ENCODE measurements around the gene KHDC3L. TPM values are rescaled to one million over a fixed set of nuclear protein-coding genes. Genes with fewer than 3 reads are reported as not detected.

The KHDC3L gene
- total and polyA plus RNA-seq, 10 of the 15 experiments (the other 5 are each of a cell fraction or from before 2014, with no cell fraction given) = not detected

DNA sequence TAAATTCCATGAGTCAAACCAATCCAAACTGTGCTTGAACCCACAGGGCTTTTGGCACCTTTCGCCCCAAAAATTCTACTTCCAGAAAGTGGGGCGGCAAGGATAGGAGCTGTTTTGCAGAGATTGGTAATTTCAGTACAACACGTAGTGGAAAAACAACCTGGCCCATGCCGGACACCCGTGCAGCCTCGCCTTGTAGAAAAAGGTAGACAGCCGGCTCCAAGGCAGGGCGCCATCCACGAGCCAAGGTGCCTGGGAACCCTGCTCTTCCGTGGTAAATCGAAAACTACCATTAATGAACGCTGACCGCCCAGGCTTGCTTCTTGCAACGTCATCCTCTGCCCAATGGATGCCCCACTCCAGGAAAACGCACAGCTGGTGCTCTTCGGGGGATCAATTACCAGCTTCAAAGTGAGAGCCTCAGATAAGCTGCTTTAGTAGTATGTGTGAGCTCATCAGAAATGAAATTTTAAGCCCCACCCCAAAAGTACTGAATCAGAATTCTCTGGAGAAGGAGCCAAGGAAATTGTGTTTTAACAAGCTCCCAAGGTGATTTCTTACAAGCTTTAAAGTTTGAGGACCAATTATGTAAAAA lies 5.4 kb downstream of the KHDC3L start:
- TF ChIP-seq RUNX3 (IDR thresholded peaks at IDR 0.05; ENCODE audit: low read length) = no peak
- no peak for TF ChIP-seq EED (IDR thresholded peaks at IDR 0.05; ENCODE audit: low read depth)
- no peak for TF ChIP-seq RFX5 (IDR thresholded peaks at IDR 0.05; ENCODE audit: low read depth, low read length)
- no peak for TF ChIP-seq SMAD1 (IDR thresholded peaks at IDR 0.05; ENCODE audit: low read depth, partially characterized antibody)
- no peak for TF ChIP-seq GATAD2B (conservative IDR thresholded peaks at IDR 0.05; ENCODE audit: low read depth)
- no peak for TF ChIP-seq ZBTB11 (CRISPR knock-in tag; IDR thresholded peaks at IDR 0.05)
- no peak for TF ChIP-seq MYB (IDR thresholded peaks at IDR 0.05; ENCODE audit: borderline replicate concordance, low read depth, low read length)
- TF ChIP-seq SIX5 (IDR thresholded peaks at IDR 0.05; ENCODE audit: low read depth, low read length, severe bottlenecking) = no peak
- no peak for TF ChIP-seq E2F8 (IDR thresholded peaks at IDR 0.05; ENCODE audit: low read depth, partially characterized antibody)
- TF ChIP-seq BHLHE40 (IDR thresholded peaks at IDR 0.05; ENCODE audit: borderline replicate concordance in 1 of 2, low read depth in 2 of 2, low read length in 1 of 2) = no peak
- TF ChIP-seq CHD1 (IDR thresholded peaks at IDR 0.05; ENCODE audit: low read depth, low read length) = no peak
- TF ChIP-seq PAX8 (IDR thresholded peaks at IDR 0.05) = no peak
- TF ChIP-seq PAX5 (IDR thresholded peaks at IDR 0.05; ENCODE audit: borderline replicate concordance, low read depth, low read length) = no peak
- Histone ChIP-seq H3K4me2 (ENCODE audit: control insufficient read depth, insufficient read depth) (no peak overlapping the region), H3K27me3 (replicated peaks in 1 of 2; ENCODE audit: control insufficient read depth in 2 of 2, insufficient read depth in 2 of 2, low read length in 1 of 2) (0 out of 4 replicates have a peak, but pooled peaks cover 0 to 3% of the 10 kb centered on the region in 2 experiments), H3K79me2 (ENCODE audit: control insufficient read depth, insufficient read depth, low read length) (no peaks in the 10 kb centered on the region), H2AFZ (ENCODE audit: control insufficient read depth, low read depth, low read length) (no peak overlapping the region), H3K4me3 (no peak overlapping the region), H4K20me1 (ENCODE audit: control insufficient read depth, insufficient read depth) (no peaks in the 10 kb centered on the region), H3K4me1 (ENCODE audit: control insufficient read depth, insufficient read depth, low read length) (no peaks in the 10 kb centered on the region), H3K36me3 (ENCODE audit: control insufficient read depth in 2 of 2, insufficient read depth in 2 of 2, low read length in 1 of 2) (no peaks in the 10 kb centered on the region), H3K27ac (ENCODE audit: control insufficient read depth, insufficient read depth) (no peak overlapping the region), H3K9ac (ENCODE audit: control insufficient read depth, insufficient read depth, low read length) (no peak overlapping the region), H3K9me3 (replicated peaks; ENCODE audit: control insufficient read depth, insufficient read depth, low read length) (no peaks in the 10 kb centered on the region; the same call in 2 of the 3 replicates)
- FAIRE-seq = no peak
- RAD21 ChIA-PET (ENCODE audit: unreplicated experiment) = no interaction called here
- 45% methylated on average over 16 of the region's 16 CpGs for WGBS (ENCODE audit: insufficient coverage, insufficient replicate concordance, low lambda C conversion rate, missing lambda C conversion rate)
- SMC1A ChIA-PET (ENCODE audit: uncharacterized antibody, unreplicated experiment) = no interaction called here
- ATAC-seq = no peak
- in situ Hi-C loops (cut with MboI) (no loop called here), intact Hi-C loops (cut with micrococcal nuclease; ENCODE audit: unreplicated experiment) (no loop called here)
- POLR2A ChIA-PET = interaction anchor here (0.5 kb wide), 1 partner anchor 71 kb away, joined by 6 read pairs; no protein-coding TSS in a partner anchor
- DNase-seq (ENCODE audit: low read depth, low spot score) = no peak
- CTCF ChIA-PET = interaction anchor here (1.0 kb wide), 1 partner anchor 83 kb away, joined by 3 read pairs; no protein-coding TSS in a partner anchor
- BruUV-seq (replicated peaks) = no TSS peak

Data from GM12878 (cell line).